ENCODE measurements around the gene APOM.

DNA sequence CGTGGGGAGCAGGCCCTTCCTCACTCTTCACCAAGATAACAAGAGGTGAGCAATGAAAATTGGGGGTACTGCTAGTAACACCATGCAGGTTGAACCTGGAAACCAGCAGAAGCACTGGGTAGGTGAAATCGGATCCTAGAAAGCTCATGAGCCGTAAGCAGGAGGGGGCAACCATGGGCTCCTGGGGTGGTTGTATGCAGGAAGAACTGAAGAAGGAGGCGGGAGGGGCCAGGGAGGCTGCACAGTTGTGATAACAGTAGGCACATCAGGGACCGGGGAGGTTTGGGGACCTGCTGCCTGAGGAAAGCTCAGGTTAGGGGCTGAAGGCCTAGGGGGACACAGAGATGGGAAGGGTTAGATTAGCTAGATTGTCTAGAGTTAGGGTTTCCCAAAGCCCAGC is 30.8 kb downstream of the APOM start:
- TF ChIP-seq, protein P1, sequence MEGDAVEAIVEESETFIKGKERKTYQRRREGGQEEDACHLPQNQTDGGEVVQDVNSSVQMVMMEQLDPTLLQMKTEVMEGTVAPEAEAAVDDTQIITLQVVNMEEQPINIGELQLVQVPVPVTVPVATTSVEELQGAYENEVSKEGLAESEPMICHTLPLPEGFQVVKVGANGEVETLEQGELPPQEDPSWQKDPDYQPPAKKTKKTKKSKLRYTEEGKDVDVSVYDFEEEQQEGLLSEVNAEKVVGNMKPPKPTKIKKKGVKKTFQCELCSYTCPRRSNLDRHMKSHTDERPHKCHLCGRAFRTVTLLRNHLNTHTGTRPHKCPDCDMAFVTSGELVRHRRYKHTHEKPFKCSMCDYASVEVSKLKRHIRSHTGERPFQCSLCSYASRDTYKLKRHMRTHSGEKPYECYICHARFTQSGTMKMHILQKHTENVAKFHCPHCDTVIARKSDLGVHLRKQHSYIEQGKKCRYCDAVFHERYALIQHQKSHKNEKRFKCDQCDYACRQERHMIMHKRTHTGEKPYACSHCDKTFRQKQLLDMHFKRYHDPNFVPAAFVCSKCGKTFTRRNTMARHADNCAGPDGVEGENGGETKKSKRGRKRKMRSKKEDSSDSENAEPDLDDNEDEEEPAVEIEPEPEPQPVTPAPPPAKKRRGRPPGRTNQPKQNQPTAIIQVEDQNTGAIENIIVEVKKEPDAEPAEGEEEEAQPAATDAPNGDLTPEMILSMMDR (IDR thresholded peaks at IDR 0.05), result no peak
- TF ChIP-seq EP300 (IDR thresholded peaks at IDR 0.05) (no peak), POLR2A (IDR thresholded peaks at IDR 0.05) (no peak), POLR2AphosphoS5 (IDR thresholded peaks at IDR 0.05) (no peak)

Measured in sigmoid colon (tissue), 4 donors.